Hair follicular keratinocyte (primary cell): Measurements from ENCODE around the gene ENPP1. TPM values are rescaled to one million over a fixed set of nuclear protein-coding genes. Genes with fewer than 3 reads are reported as not detected.

ENCODE experiments used
- total RNA-seq: library from RNA; depleted of rRNA; stranded (reverse); fragments of >200 nt; gene quantifications from 2 replicates; pipeline ENCODE4 v1.2.3, GENCODE V29; 2015

The ENPP1 gene
- 0.08 and 0.30 TPM in 2 replicates for total RNA-seq

GRCh38 chr6:131807644-131808459 lies at the start of gene ENPP1:
TSS of gene ENPP1 (plus strand) at chr6:131808020. CDS start at chr6:131808036, 16 bp downstream.

Other genes with a start within 250 kb of the ENPP1 start
- not detected in 2 replicates for gene ARG1, start 234.8 kb upstream of the ENPP1 start, total RNA-seq
- 11.4 and 17.6 TPM in 2 replicates for gene MED23, start 179.8 kb upstream of the ENPP1 start, total RNA-seq
- not detected in 2 replicates for gene ENPP3, start 170.7 kb upstream of the ENPP1 start, total RNA-seq
- 0.49 TPM in 1 of 2 replicates, not detected in the other for gene OR2A4, start 106.6 kb upstream of the ENPP1 start, total RNA-seq
- gene CTAGE9, start 97.0 kb upstream of the ENPP1 start, total RNA-seq: not detected in 2 replicates
- 12.7 and 13.5 TPM in 2 replicates for gene CCN2, start 143.4 kb downstream of the ENPP1 start, total RNA-seq